Glutamatergic neuron (in vitro differentiated cells): ENCODE measurements around the gene GSPT1. TPM values are rescaled to one million over a fixed set of nuclear protein-coding genes. Genes with fewer than 3 reads are reported as not detected.
"Not testable (repeated sequence)": the region's sequence is repeated elsewhere in the genome, so short reads cannot be mapped to it uniquely, and the experiment has no call there.

Experiments used
- DNase-seq: peaks from one replicate; pipeline ENCODE4 v3.0.0; 2022
- H3K27ac Mint-ChIP-seq: one replicate; pipeline ENCODE4 v1.8.0; 2020; ENCODE audit warnings: mild to moderate bottlenecking, mixed read lengths, inconsistent platforms; ENCODE audit not compliant: unreplicated experiment
- H3K27me3 Mint-ChIP-seq: one replicate; pipeline ENCODE4 v1.8.0; 2020; ENCODE audit warnings: mild to moderate bottlenecking, moderate library complexity, mixed read lengths, inconsistent platforms; ENCODE audit not compliant: unreplicated experiment
- H3K36me3 Mint-ChIP-seq: one replicate; pipeline ENCODE4 v1.8.0; 2020; ENCODE audit warnings: mild to moderate bottlenecking, mixed read lengths, inconsistent platforms; ENCODE audit not compliant: unreplicated experiment
- H3K4me1 Mint-ChIP-seq: one replicate; pipeline ENCODE4 v1.8.0; 2020; ENCODE audit warnings: mild to moderate bottlenecking, low read depth, mixed read lengths, inconsistent platforms; ENCODE audit not compliant: unreplicated experiment
- H3K4me3 Mint-ChIP-seq: one replicate; pipeline ENCODE4 v1.8.0; 2020; ENCODE audit warnings: mild to moderate bottlenecking, mixed read lengths, inconsistent platforms; ENCODE audit not compliant: unreplicated experiment
- H3K9me3 Mint-ChIP-seq: one replicate; pipeline ENCODE4 v1.8.0; 2020; ENCODE audit warnings: mild to moderate bottlenecking, moderate library complexity, mixed read lengths, inconsistent platforms; ENCODE audit not compliant: unreplicated experiment
- long read RNA-seq: library from polyadenylated mRNA; unstranded; transcript quantifications from one replicate; pipeline ENCODE4 v2.0.0, GENCODE V29; 2020; ENCODE audit not compliant: unreplicated experiment
- total RNA-seq: library from RNA; stranded (reverse); fragmentation: NEBNext Ultra II Directional; extraction: Animal tissue kit (Norgen Biotek cat#: 25700); gene quantifications from one replicate; pipeline ENCODE4 v1.2.1, GENCODE V29; 2021; ENCODE audit not compliant: unreplicated experiment
- TF ChIP-seq, protein P1 (sequence below): fragments of 200-600 bp; sonication (generic); IDR thresholded peaks from one replicate; pipeline ENCODE4 v1.5.0; 2021; ENCODE audit not compliant: partially characterized antibody, unreplicated experiment

The GSPT1 gene
- total RNA-seq: 117 TPM
- long read RNA-seq, full-length matches to known transcripts: 13 of 21 reads
- long read RNA-seq, partial matches to known transcripts: 6 of 21 reads
- long read RNA-seq, other reads (novel, unspliced or antisense): 2 of 21 reads

DNA sequence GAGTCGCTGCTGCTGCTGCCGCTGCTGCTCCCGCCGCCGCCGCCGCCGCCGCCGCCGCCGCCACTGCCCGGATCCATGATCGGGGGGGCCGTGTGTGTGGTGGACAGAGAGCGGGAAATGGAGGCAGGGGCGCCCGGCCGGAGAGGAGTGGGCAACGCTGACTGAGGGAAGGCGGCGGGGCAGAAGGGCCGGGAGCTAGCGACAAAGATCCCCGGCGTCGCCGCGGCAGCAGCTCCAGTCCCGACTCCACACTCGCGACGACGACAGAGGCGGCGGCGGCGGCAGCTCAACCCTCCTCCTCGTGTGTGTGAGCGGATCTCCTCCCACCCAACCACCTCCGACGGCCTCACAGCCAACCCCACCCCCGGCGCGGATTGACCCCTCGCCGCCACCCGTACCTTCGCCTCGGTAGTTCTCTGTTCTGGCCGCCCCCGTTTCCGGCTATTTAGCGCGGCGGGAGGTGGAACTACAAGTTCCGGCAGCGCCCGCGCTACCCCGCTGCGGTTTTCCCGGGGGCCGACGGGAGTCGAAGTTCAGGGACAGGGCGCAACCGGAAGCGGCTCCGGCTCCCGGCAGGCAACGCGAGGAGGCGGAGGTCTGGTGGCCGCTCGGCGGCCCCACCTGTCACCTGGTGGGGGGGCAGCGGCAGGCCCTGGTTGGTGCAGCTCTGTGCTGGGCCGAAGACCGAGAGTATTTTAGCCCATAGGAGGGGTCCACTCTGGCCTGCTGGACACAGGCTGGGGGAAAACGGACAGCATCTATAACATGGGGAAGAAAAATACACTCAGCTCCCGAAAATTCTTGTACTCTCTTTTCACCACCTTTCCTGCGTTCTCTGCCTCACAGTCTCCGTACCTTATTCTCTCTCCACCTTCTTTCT, at the start of gene GSPT1:
Gene GSPT1 (minus strand): TSS at position 313 of the 880 bp plus-strand sequence. CDS start 236 bp downstream, at position 77.
- TF ChIP-seq, protein P1, sequence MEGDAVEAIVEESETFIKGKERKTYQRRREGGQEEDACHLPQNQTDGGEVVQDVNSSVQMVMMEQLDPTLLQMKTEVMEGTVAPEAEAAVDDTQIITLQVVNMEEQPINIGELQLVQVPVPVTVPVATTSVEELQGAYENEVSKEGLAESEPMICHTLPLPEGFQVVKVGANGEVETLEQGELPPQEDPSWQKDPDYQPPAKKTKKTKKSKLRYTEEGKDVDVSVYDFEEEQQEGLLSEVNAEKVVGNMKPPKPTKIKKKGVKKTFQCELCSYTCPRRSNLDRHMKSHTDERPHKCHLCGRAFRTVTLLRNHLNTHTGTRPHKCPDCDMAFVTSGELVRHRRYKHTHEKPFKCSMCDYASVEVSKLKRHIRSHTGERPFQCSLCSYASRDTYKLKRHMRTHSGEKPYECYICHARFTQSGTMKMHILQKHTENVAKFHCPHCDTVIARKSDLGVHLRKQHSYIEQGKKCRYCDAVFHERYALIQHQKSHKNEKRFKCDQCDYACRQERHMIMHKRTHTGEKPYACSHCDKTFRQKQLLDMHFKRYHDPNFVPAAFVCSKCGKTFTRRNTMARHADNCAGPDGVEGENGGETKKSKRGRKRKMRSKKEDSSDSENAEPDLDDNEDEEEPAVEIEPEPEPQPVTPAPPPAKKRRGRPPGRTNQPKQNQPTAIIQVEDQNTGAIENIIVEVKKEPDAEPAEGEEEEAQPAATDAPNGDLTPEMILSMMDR: peak; percentile 52

DNA sequence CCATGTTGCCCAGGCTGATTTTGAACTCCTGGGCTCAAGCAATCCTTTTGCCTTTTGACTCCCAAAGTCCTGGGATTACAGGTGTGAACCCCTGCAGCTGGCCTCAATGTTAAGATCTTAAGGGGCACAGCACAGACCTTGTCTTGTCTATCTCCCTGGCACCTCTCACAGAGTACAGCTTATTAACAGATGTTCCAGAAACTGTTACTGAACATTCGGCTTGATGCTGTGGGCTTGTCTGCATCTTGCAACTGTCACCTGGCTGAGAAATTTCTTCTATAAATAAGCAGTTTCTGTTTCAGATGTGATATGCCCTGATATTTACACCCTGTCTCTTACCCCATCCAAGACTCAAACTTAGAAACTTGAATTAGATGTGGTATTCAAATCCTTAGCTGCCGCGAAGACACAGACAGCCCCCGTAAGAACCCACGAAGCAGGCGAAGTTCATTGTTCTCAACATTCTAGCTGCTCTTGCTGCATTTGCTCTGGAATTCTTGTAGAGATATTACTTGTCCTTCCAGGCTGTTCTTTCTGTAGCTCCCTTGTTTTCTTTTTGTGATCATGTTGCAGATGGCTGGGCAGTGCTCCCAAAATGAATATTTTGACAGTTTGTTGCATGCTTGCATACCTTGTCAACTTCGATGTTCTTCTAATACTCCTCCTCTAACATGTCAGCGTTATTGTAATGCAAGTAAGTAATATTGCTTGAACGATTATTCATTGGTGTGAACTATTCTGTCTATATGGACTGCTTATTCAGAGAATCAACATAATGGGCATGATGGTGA, 49.2 kb upstream of the GSPT1 start, which contains the start of gene TNFRSF17:
Gene TNFRSF17 (plus strand): TSS at position 450 of the 791 bp plus-strand sequence. CDS start 115 bp downstream, at position 565.
- Mint-ChIP-seq H3K4me3 (no peak within 1 kb of the TSS), H3K9me3 (peaks cover 6% of the 10 kb centered on the region), H3K36me3 (no peaks in the 10 kb centered on the region), H3K4me1 (peaks cover 5% of the 10 kb centered on the region), H3K27ac (no peak within 1 kb of the TSS), H3K27me3 (no peaks in the 10 kb centered on the region)
- DNase-seq: no peak
- TF ChIP-seq, protein P1: no peak

More for the DNA sequence above, at the start of gene GSPT1:
- Mint-ChIP-seq H3K9me3 (peaks cover 12% of the 10 kb centered on the region), H3K36me3 (no peaks in the 10 kb centered on the region), H3K27me3 (peaks cover 6% of the 10 kb centered on the region), H3K27ac (peak within 1 kb of the TSS; percentile 99), H3K4me1 (peaks cover 26% of the 10 kb centered on the region), H3K4me3 (peak within 1 kb of the TSS; percentile 93)
- DNase-seq: peak; percentile 100

DNA sequence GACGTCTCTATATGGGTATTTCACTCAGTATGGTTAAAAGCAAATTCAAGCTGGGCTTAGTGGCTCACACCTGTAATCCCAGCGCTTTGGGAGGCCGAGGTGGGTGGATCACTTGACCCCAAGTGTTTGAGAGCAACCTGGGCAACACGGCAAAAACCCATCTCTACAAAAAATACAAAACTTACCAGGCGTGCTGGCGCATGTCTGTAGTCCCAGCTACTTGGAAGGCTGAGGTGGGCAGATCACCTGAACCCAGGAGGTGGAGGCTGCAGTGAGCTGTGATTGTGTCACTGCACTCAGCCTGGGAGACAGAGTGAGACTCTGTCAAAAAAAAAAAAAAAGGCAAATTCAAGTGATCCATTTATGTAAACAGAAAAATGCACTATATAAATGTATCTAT, 48.0 kb upstream of the GSPT1 start:
- Mint-ChIP-seq H3K4me1 (peaks cover 5% of the 10 kb centered on the region), H3K4me3 (no peak overlapping the region), H3K36me3 (no peaks in the 10 kb centered on the region), H3K27ac (no peak overlapping the region), H3K27me3 (no peaks in the 10 kb centered on the region), H3K9me3 (peaks cover 6% of the 10 kb centered on the region)
- TF ChIP-seq, protein P1: no peak
- no peak for DNase-seq

DNA sequence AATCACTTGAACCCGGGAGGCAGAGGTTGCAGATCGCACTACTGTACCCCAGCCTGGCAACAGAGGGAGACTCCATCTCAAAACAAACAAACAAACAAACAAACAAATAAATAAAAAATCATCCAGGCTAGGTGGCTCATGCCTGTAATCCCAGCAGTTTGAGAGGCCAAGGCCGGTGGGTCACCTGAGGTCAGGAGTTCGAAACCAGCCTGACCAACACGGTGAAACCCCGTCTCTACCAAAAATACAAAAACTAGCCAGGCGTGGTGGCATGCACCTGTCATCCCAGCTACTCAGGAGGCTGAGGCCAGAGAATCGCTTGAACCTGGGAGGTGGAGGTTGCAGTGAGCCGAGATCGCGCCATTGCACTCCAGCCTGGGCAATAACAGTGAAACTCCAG, 47.2 kb upstream of the GSPT1 start:
- DNase-seq, H3K27ac Mint-ChIP-seq, H3K9me3 Mint-ChIP-seq, H3K4me3 Mint-ChIP-seq, H3K4me1 Mint-ChIP-seq, H3K27me3 Mint-ChIP-seq, H3K36me3 Mint-ChIP-seq: not testable (repeated sequence)

DNA sequence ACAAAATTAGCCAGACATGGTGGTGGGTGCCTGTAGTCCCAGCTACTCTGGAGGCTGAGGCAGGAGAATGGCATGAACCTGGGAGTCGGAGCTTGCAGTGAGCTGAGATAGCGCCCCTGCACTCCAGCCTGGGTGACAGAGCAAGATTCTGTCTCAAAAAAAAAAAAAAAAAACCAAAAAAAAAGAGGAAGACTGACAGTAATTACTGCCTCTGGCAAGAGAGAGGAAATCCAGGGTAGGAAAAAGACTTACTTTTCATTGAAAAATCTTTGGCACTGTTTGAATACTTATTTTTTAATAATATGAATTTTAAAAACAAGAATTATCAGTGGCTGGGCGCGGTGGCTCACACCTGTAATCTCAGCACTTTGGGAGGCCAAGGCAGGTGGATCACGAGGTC, 46.7 kb upstream of the GSPT1 start:
- H3K27ac Mint-ChIP-seq, DNase-seq, H3K9me3 Mint-ChIP-seq, H3K36me3 Mint-ChIP-seq, H3K4me3 Mint-ChIP-seq, H3K4me1 Mint-ChIP-seq, H3K27me3 Mint-ChIP-seq: not testable (repeated sequence)
